ENCODE measurements around the gene EFCAB8. TPM values are rescaled to one million over a fixed set of nuclear protein-coding genes. Genes with fewer than 3 reads are reported as not detected.

Gene EFCAB8
- total RNA-seq, 1 experiment from 2014 or later = 0.09 TPM

DNA sequence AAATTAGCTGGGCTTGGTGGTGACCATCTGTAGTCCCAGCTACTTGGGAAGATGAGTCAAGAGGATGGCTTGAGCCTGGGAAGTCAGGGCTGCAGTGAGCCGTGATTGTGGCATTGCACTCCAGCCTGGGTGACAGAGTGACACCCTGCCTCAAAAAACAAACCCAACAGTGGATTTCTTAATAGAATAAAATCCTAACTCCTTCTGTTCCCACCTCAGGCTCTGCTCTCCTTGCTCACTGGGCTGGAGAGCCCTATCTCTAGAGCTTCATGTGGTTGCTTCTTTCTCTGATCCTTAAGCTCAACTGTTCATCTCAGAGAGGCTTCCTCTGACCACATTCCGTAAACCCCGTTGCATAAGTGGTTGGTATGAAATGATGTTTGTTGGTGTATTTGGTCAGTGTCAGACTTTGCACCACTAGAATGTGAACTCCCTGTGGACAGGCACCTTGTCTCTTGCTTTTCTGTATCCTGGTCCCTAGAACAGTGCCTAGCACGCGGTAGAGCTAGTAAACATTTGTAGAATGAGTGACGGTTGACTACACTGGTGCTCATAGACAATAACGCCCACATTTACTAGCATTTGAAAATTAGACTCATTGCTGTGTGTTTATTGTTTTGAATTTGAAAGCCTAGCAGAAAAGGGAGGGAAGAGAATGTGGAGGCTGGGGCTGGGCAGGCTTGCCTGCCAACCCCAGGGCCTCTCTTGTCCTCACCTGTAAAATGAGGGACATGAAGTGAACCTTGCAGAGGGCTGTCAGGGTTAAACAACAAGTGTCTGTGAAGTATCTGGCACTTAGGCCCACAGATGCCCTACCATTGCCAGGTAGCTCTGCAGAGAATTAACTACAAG lies 34.8 kb upstream of the EFCAB8 start:
- Histone ChIP-seq H2BK20ac (ENCODE audit: low read depth, low read length, poor library complexity, severe bottlenecking) (no peak overlapping the region), H3K9ac (ENCODE audit: extremely low read depth, insufficient read length, low read length) (no peak overlapping the region), H2AK5ac (ENCODE audit: insufficient read length, low read length) (no peak overlapping the region), H3K23ac (ENCODE audit: insufficient read length, low read depth, low read length) (no peak overlapping the region), H2AFZ (ENCODE audit: low read length) (no peak overlapping the region), H2BK120ac (ENCODE audit: low read depth, low read length, poor library complexity, severe bottlenecking) (no peak overlapping the region), H3K9me3 (ENCODE audit: control insufficient read depth, low read depth, low read length) (no peaks in the 10 kb centered on the region), H4K8ac (replicated peaks; ENCODE audit: insufficient read length, low read depth, low read length) (no peak overlapping the region), H3K27me3 (ENCODE audit: insufficient read depth, low read length) (no peaks in the 10 kb centered on the region), H3K14ac (ENCODE audit: insufficient read depth, low read length) (no peak overlapping the region), H3K4me1 (ENCODE audit: insufficient read depth, low read length) (peaks cover 2% of the 10 kb centered on the region; the same call in 1 of the 2 replicates), H3K4me2 (ENCODE audit: insufficient read depth, insufficient read length, low read length) (no peak overlapping the region), H3K79me1 (ENCODE audit: insufficient read depth, low read depth, low read length, poor library complexity, severe bottlenecking) (peaks cover 3% of the 10 kb centered on the region), H4K91ac (ENCODE audit: insufficient read length, low read depth, low read length) (no peak overlapping the region), H3T11ph (ENCODE audit: low read length) (no peak overlapping the region), H2BK15ac (ENCODE audit: low read depth, low read length) (no peak overlapping the region), H4K20me1 (ENCODE audit: control insufficient read depth, insufficient read depth, insufficient read length) (no peaks in the 10 kb centered on the region), H2BK5ac (ENCODE audit: insufficient read length, low read length) (no peak overlapping the region), H3K27ac (ENCODE audit: insufficient read length, low read depth, low read length) (no peak overlapping the region), H4K5ac (ENCODE audit: insufficient read length, low read depth, low read length) (no peak overlapping the region), H3K18ac (ENCODE audit: insufficient read length, low read depth, low read length) (no peak overlapping the region), H3K4ac (ENCODE audit: low read depth, low read length) (no peak overlapping the region), H3K79me2 (ENCODE audit: insufficient read depth, low read length) (peaks cover 41% of the 10 kb centered on the region), H3K56ac (ENCODE audit: insufficient read length, low read depth, low read length) (no peak overlapping the region), H2BK12ac (ENCODE audit: insufficient read length, low read depth, low read length) (no peak overlapping the region), H3K23me2 (ENCODE audit: insufficient read length, low read depth, low read length, poor library complexity, severe bottlenecking) (peaks cover 5% of the 10 kb centered on the region)
- no peak for DNase-seq
- Mint-ChIP-seq H3K27me3 (ENCODE audit: low read depth) (peaks cover 1% of the 10 kb centered on the region; the same call in 1 of the 2 replicates), H3K36me3 (ENCODE audit: insufficient read depth in 1 of 3, low read depth in 3 of 3) (peaks cover 23 to 35% (median 29%) of the 10 kb centered on the region in 3 experiments; a peak in 6 of 7 replicates), H3K4me3 (no peak overlapping the region), H3K9me3 (no peaks in the 10 kb centered on the region), H3K27ac (peak overlapping the region in 2 of 3 experiments; percentile 7 to 33; a peak in 5 of 7 replicates), H3K4me1 (peaks cover 30 to 36% of the 10 kb centered on the region in 2 experiments)
- TF ChIP-seq, protein P1, sequence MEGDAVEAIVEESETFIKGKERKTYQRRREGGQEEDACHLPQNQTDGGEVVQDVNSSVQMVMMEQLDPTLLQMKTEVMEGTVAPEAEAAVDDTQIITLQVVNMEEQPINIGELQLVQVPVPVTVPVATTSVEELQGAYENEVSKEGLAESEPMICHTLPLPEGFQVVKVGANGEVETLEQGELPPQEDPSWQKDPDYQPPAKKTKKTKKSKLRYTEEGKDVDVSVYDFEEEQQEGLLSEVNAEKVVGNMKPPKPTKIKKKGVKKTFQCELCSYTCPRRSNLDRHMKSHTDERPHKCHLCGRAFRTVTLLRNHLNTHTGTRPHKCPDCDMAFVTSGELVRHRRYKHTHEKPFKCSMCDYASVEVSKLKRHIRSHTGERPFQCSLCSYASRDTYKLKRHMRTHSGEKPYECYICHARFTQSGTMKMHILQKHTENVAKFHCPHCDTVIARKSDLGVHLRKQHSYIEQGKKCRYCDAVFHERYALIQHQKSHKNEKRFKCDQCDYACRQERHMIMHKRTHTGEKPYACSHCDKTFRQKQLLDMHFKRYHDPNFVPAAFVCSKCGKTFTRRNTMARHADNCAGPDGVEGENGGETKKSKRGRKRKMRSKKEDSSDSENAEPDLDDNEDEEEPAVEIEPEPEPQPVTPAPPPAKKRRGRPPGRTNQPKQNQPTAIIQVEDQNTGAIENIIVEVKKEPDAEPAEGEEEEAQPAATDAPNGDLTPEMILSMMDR (conservative IDR thresholded peaks at IDR 0.05) = no peak
- no CpG with 5 or more reads among the region's 7 CpGs for WGBS (ENCODE audit: extremely low coverage, insufficient read length, low lambda C conversion rate)

Data from H9 (cell line).